DOHH2 (cell line): ENCODE results near the gene ME3.

ENCODE experiments used
- H3F3A ChIP-seq: fragments of 200-600 bp; sonication (generic), shearing (Covaris generic); 2 replicates; pipeline ENCODE4 v1.6.0; 2016; ENCODE audit warnings: antibody characterized with exemption, mild to moderate bottlenecking; ENCODE audit not compliant: control insufficient read depth, insufficient read depth
- H3K27ac ChIP-seq: fragments of 200-600 bp; sonication (generic); 2 replicates; pipeline ENCODE4 v1.5.1; 2014; ENCODE audit warnings: low read depth, mild to moderate bottlenecking, low read length, moderate library complexity
- H3K27me3 ChIP-seq: fragments of 200-600 bp; sonication (generic); 2 replicates; pipeline ENCODE4 v1.6.1; 2014; ENCODE audit warnings: mild to moderate bottlenecking, low read length, mixed read lengths; ENCODE audit not compliant: control insufficient read depth
- H3K36me3 ChIP-seq: fragments of 200-600 bp; sonication (generic); 2 replicates; pipeline ENCODE4 v1.6.1; 2014; ENCODE audit warnings: mild to moderate bottlenecking, low read length, moderate library complexity, mixed read lengths; ENCODE audit not compliant: control insufficient read depth
- H3K4me1 ChIP-seq: fragments of 200-600 bp; sonication (generic); 2 replicates; pipeline ENCODE4 v1.6.1; 2014; ENCODE audit warnings: mild to moderate bottlenecking, low read length, mixed read lengths; ENCODE audit not compliant: control insufficient read depth
- H3K4me2 ChIP-seq: fragments of 200-600 bp; sonication (generic); 2 replicates; pipeline ENCODE4 v1.6.0; 2014; ENCODE audit warnings: mild to moderate bottlenecking, low read length, moderate library complexity
- H3K4me3 ChIP-seq: fragments of 200-600 bp; sonication (generic); 2 replicates; pipeline ENCODE4 v1.5.1; 2014; ENCODE audit warnings: mild to moderate bottlenecking, low read length, mixed read lengths
- H3K79me2 ChIP-seq: fragments of 200-600 bp; sonication (generic); 2 replicates; pipeline ENCODE4 v1.6.1; 2014; ENCODE audit warnings: mild to moderate bottlenecking, low read length, mixed read lengths; ENCODE audit not compliant: control insufficient read depth
- H3K9me2 ChIP-seq: fragments of 200-600 bp; sonication (generic); replicated peaks from 2 replicates; pipeline ENCODE4 v1.6.1; 2014; ENCODE audit warnings: mild to moderate bottlenecking, low read length, mixed read lengths; ENCODE audit not compliant: control insufficient read depth
- H3K9me3 ChIP-seq: fragments of 200-600 bp; sonication (generic); 2 replicates; pipeline ENCODE4 v1.6.1; 2014; ENCODE audit warnings: antibody characterized with exemption, low read length, mixed read lengths; ENCODE audit not compliant: control insufficient read depth, insufficient read depth
- H4K20me1 ChIP-seq: fragments of 200-600 bp; sonication (generic); 2 replicates; pipeline ENCODE4 v1.6.0; 2014; ENCODE audit warnings: low read depth, mild to moderate bottlenecking, antibody characterized with exemption, low read length, moderate library complexity; ENCODE audit not compliant: control insufficient read depth, insufficient read depth
- EZH2phosphoT487 ChIP-seq: fragments of 200-600 bp; sonication (generic); IDR thresholded peaks from 2 replicates; pipeline ENCODE4 v1.6.1; 2017; ENCODE audit warnings: borderline replicate concordance, mild to moderate bottlenecking, antibody characterized with exemption, low read length, moderate library complexity, mixed read lengths
- TF ChIP-seq, protein P1 (sequence below): fragments of 200-600 bp; sonication (generic); IDR thresholded peaks from one replicate; pipeline ENCODE4 v1.5.1; 2014; ENCODE audit warnings: antibody characterized with exemption, mild to moderate bottlenecking, low read depth, low read length; ENCODE audit not compliant: poor library complexity, severe bottlenecking

ME3 gene

DNA sequence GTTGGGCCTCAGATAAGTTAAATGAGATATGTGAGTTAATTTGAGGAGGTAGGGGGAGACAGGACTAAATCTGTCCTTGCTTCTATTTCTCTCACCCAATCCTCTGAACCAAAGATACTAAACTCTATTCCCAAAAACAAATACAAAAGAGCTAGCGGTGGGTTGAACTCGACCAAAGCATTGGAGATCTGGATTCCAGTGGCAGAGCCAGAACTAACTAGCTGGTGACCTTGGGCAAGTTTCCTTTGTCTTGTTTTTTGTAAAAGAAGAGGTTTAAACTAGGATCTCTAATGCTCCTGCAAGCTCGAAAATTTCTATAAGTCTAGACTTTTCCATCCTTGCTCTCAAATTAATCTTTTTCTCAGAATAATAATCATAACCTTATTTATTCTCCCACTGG lies 1.5 kb downstream of the ME3 start:
- Histone ChIP-seq H3K27me3 (no peaks in the 10 kb centered on the region), H3K9me2 (no peaks in the 10 kb centered on the region), H3K4me3 (no peak overlapping the region), H4K20me1 (no peaks in the 10 kb centered on the region), H3K9me3 (peaks cover 2% of the 10 kb centered on the region; the same call in 1 of the 2 replicates), H3K4me1 (no peaks in the 10 kb centered on the region), H3K36me3 (no peaks in the 10 kb centered on the region), H3K79me2 (no peaks in the 10 kb centered on the region), H3K27ac (no peak overlapping the region), H3F3A (no peaks in the 10 kb centered on the region), H3K4me2 (no peak overlapping the region)
- TF ChIP-seq, protein P1, sequence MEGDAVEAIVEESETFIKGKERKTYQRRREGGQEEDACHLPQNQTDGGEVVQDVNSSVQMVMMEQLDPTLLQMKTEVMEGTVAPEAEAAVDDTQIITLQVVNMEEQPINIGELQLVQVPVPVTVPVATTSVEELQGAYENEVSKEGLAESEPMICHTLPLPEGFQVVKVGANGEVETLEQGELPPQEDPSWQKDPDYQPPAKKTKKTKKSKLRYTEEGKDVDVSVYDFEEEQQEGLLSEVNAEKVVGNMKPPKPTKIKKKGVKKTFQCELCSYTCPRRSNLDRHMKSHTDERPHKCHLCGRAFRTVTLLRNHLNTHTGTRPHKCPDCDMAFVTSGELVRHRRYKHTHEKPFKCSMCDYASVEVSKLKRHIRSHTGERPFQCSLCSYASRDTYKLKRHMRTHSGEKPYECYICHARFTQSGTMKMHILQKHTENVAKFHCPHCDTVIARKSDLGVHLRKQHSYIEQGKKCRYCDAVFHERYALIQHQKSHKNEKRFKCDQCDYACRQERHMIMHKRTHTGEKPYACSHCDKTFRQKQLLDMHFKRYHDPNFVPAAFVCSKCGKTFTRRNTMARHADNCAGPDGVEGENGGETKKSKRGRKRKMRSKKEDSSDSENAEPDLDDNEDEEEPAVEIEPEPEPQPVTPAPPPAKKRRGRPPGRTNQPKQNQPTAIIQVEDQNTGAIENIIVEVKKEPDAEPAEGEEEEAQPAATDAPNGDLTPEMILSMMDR = no peak
- no peak for TF ChIP-seq EZH2phosphoT487

DNA sequence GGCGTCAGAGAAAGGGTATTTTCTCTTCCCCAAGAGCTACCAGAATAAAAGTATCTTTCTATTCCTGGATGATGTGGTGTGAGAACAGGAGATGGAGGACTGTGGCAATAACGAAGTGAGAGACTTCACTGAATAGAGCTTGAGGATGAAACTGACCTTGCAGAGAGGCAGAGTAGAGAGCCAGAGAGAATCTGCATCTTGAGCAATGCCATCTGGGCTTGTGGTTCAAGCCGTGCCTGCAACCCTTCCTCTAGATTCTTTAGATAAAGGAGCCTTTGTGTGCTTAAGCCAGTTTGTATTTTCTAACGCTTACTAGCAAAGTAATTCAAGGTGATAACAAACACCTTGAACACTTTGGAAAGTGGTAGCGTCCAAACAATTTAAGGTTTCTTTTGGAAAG lies 2.2 kb downstream of the ME3 start:
- Histone ChIP-seq H3K36me3 (no peaks in the 10 kb centered on the region), H3K4me3 (no peak overlapping the region), H3K9me3 (peaks cover 2% of the 10 kb centered on the region; the same call in 1 of the 2 replicates), H4K20me1 (no peaks in the 10 kb centered on the region), H3F3A (no peaks in the 10 kb centered on the region), H3K79me2 (no peaks in the 10 kb centered on the region), H3K27ac (no peak overlapping the region), H3K9me2 (no peaks in the 10 kb centered on the region), H3K27me3 (no peaks in the 10 kb centered on the region), H3K4me2 (no peak overlapping the region), H3K4me1 (no peaks in the 10 kb centered on the region)
- TF ChIP-seq EZH2phosphoT487 = no peak
- TF ChIP-seq, protein P1 = no peak

DNA sequence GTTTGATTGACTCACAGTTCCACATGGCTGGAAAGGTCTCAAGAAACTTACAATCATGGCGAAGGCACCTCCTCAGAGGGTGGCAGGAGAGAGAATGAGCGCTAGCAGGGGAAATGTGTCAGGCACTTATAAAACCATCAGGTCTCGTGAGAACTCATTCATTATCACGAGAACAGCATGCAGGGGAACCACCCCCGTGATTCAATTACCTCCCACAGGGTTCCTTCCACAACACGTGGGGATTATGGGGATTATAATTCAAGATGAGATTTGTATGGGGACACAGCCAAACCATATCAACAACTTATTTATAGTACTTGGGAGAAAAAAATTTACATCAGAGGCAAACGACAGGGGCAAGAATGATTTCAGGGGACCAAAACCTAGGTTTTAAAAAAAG lies 3.0 kb downstream of the ME3 start:
- Histone ChIP-seq H3K9me2 (no peaks in the 10 kb centered on the region), H3K4me1 (no peaks in the 10 kb centered on the region), H3K27me3 (no peaks in the 10 kb centered on the region), H3K9me3 (peaks cover 2% of the 10 kb centered on the region; the same call in 1 of the 2 replicates), H3F3A (no peaks in the 10 kb centered on the region), H3K36me3 (no peaks in the 10 kb centered on the region), H3K4me2 (no peak overlapping the region), H4K20me1 (no peaks in the 10 kb centered on the region), H3K79me2 (no peaks in the 10 kb centered on the region), H3K27ac (no peak overlapping the region), H3K4me3 (no peak overlapping the region)
- TF ChIP-seq, protein P1 = no peak

DNA sequence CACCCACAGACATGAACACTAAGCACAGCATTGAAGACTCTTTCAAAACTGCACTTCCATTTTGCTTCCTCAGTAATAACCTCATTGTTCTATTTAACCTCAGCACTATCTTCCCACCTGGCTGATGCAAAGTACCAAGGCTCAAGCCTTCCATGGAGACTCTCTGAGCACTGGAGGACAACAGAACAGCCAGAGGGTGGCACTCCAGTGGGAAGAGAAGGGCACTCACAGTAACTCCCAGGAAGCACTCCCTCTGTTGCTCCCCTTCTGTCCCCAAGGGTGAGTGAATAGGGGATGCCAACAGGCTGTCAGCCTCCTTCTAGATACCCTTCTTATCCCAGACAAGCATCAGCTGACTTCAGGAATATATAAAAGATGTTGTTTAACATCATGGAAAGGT lies 3.5 kb downstream of the ME3 start:
- Histone ChIP-seq H3K4me3 (no peak overlapping the region), H3K27me3 (no peaks in the 10 kb centered on the region), H4K20me1 (no peaks in the 10 kb centered on the region), H3K27ac (no peak overlapping the region), H3K36me3 (no peaks in the 10 kb centered on the region), H3F3A (no peaks in the 10 kb centered on the region), H3K9me3 (peaks cover 2% of the 10 kb centered on the region; the same call in 1 of the 2 replicates), H3K4me1 (no peaks in the 10 kb centered on the region), H3K4me2 (no peak overlapping the region), H3K79me2 (no peaks in the 10 kb centered on the region), H3K9me2 (no peaks in the 10 kb centered on the region)
- TF ChIP-seq, protein P1 = no peak
- TF ChIP-seq EZH2phosphoT487 = no peak
